Measurements from ENCODE around the gene UAP1. TPM values are rescaled to one million over a fixed set of nuclear protein-coding genes. Genes with fewer than 3 reads are reported as not detected.

UAP1 gene
- total RNA-seq, 1 experiment from 2014 or later: 479 TPM

GRCh38 chr1:162641114-162641513 lies 79.6 kb downstream of the UAP1 start:
- Mint-ChIP-seq H3K36me3 (ENCODE audit: insufficient read depth, unreplicated experiment) (no peaks in the 10 kb centered on the region), H3K9me3 (ENCODE audit: unreplicated experiment) (no peaks in the 10 kb centered on the region), H3K27ac (ENCODE audit: low read depth, unreplicated experiment) (no peak overlapping the region), H3K4me1 (ENCODE audit: insufficient read depth, unreplicated experiment) (no peaks in the 10 kb centered on the region), H3K27me3 (ENCODE audit: insufficient read depth, unreplicated experiment) (no peaks in the 10 kb centered on the region), H3K4me3 (ENCODE audit: unreplicated experiment) (no peak overlapping the region)
- POLR2A ChIA-PET: interaction anchor here (0.6 to 1.2 kb wide), 2 partner anchors 11 to 110 kb away, joined by 3 to 4 read pairs; no protein-coding TSS in a partner anchor
- no peak for DNase-seq (ENCODE audit: unreplicated experiment)
- TF ChIP-seq CTCF (IDR thresholded peaks at IDR 0.05; ENCODE audit: unreplicated experiment): no peak
- CTCF ChIA-PET: interaction anchor here (0.9 to 4.2 kb wide), 5 partner anchors 11 to 159 kb away, joined by 3 to 23 read pairs (median 12); no protein-coding TSS in a partner anchor
- BruUV-seq (replicated peaks): no TSS peak
- intact Hi-C loops (cut with micrococcal nuclease): no loop called here

- TF ChIP-seq CTCF (IDR thresholded peaks at IDR 0.05; ENCODE audit: unreplicated experiment): no peak
- Mint-ChIP-seq H3K27me3 (ENCODE audit: insufficient read depth, unreplicated experiment) (no peaks in the 10 kb centered on the region), H3K9me3 (ENCODE audit: unreplicated experiment) (no peaks in the 10 kb centered on the region), H3K4me1 (ENCODE audit: insufficient read depth, unreplicated experiment) (no peaks in the 10 kb centered on the region), H3K27ac (ENCODE audit: low read depth, unreplicated experiment) (no peak overlapping the region), H3K36me3 (ENCODE audit: insufficient read depth, unreplicated experiment) (no peaks in the 10 kb centered on the region), H3K4me3 (ENCODE audit: unreplicated experiment) (no peak overlapping the region)
- BruUV-seq (replicated peaks): no TSS peak
- CTCF ChIA-PET: interaction anchor here (0.6 kb wide), 1 partner anchor 852 kb away, joined by 3 read pairs; no protein-coding TSS in a partner anchor
- intact Hi-C loops (cut with micrococcal nuclease): no loop called here
- DNase-seq (ENCODE audit: unreplicated experiment): no peak
- POLR2A ChIA-PET: no interaction called here
Measured at GRCh38 chr1:162644986-162645314, 83.4 kb downstream of the UAP1 start.

- POLR2A ChIA-PET: interaction anchor here (0.6 kb wide), 1 partner anchor 16 kb away, joined by 3 read pairs; no protein-coding TSS in a partner anchor
- no peaks in the 10 kb centered on the region for H3K4me1 Mint-ChIP-seq (ENCODE audit: insufficient read depth, unreplicated experiment)
Measured at GRCh38 chr1:162645666-162646065, 84.1 kb downstream of the UAP1 start.

GRCh38 chr1:162649583-162649982 lies 88.1 kb downstream of the UAP1 start:
- Mint-ChIP-seq H3K4me1 (ENCODE audit: insufficient read depth, unreplicated experiment) (no peaks in the 10 kb centered on the region), H3K4me3 (ENCODE audit: unreplicated experiment) (no peak overlapping the region), H3K9me3 (ENCODE audit: unreplicated experiment) (no peaks in the 10 kb centered on the region), H3K27me3 (ENCODE audit: insufficient read depth, unreplicated experiment) (no peaks in the 10 kb centered on the region), H3K36me3 (ENCODE audit: insufficient read depth, unreplicated experiment) (no peaks in the 10 kb centered on the region), H3K27ac (ENCODE audit: low read depth, unreplicated experiment) (no peak overlapping the region)
- intact Hi-C loops (cut with micrococcal nuclease): no loop called here
- CTCF ChIA-PET: interaction anchor here (0.5 to 1.7 kb wide), 8 partner anchors 12 to 423 kb away, joined by 3 to 6 read pairs (median 4); no protein-coding TSS in a partner anchor
- DNase-seq (ENCODE audit: unreplicated experiment): no peak
- BruUV-seq (replicated peaks): no TSS peak
- POLR2A ChIA-PET: interaction anchor here (1.2 kb wide), 1 partner anchor 109 kb away, joined by 3 read pairs; no protein-coding TSS in a partner anchor
- no peak for TF ChIP-seq CTCF (IDR thresholded peaks at IDR 0.05; ENCODE audit: unreplicated experiment)

More at GRCh38 chr1:162645666-162646065, 84.1 kb downstream of the UAP1 start:
- intact Hi-C loops (cut with micrococcal nuclease): no loop called here
- H3K36me3 Mint-ChIP-seq (ENCODE audit: insufficient read depth, unreplicated experiment): no peaks in the 10 kb centered on the region
- no peaks in the 10 kb centered on the region for H3K27me3 Mint-ChIP-seq (ENCODE audit: insufficient read depth, unreplicated experiment)
- no peak for TF ChIP-seq CTCF (IDR thresholded peaks at IDR 0.05; ENCODE audit: unreplicated experiment)
- CTCF ChIA-PET: interaction anchor here (0.9 kb wide), 1 partner anchor 33 kb away, joined by 5 read pairs; no protein-coding TSS in a partner anchor
- no peak overlapping the region for H3K27ac Mint-ChIP-seq (ENCODE audit: low read depth, unreplicated experiment)
- BruUV-seq (replicated peaks): no TSS peak
- no peaks in the 10 kb centered on the region for H3K9me3 Mint-ChIP-seq (ENCODE audit: unreplicated experiment)
- H3K4me3 Mint-ChIP-seq (ENCODE audit: unreplicated experiment): no peak overlapping the region
- DNase-seq (ENCODE audit: unreplicated experiment): no peak

Other genes with a start within 250 kb of the UAP1 start
- not detected in 2 replicates for gene SPATA46, start 184.9 kb upstream of the UAP1 start, total RNA-seq (2022)
- 3.1 and 3.3 TPM in 2 replicates for gene C1orf226, start 180.0 kb upstream of the UAP1 start, total RNA-seq (2022)
- not detected in 2 replicates for gene SH2D1B, start 149.6 kb upstream of the UAP1 start, total RNA-seq (2022)
- gene UHMK1, start 63.9 kb upstream of the UAP1 start, total RNA-seq (2022): 76.9 and 102 TPM in 2 replicates
- 4.9 and 5.9 TPM in 2 replicates for gene DDR2, start 70.7 kb downstream of the UAP1 start, total RNA-seq (2022)
- 15.5 and 19.6 TPM in 2 replicates for gene HSD17B7, start 229.0 kb downstream of the UAP1 start, total RNA-seq (2022)